GM19452 (cell line): ENCODE data around the gene BMPER.

Experiments used
- ATAC-seq: cut with Tn5 transposase; IDR thresholded peaks from one replicate; pipeline ENCODE4 v1.9.1; 2021; ENCODE audit not compliant: unreplicated experiment

The BMPER gene

DNA sequence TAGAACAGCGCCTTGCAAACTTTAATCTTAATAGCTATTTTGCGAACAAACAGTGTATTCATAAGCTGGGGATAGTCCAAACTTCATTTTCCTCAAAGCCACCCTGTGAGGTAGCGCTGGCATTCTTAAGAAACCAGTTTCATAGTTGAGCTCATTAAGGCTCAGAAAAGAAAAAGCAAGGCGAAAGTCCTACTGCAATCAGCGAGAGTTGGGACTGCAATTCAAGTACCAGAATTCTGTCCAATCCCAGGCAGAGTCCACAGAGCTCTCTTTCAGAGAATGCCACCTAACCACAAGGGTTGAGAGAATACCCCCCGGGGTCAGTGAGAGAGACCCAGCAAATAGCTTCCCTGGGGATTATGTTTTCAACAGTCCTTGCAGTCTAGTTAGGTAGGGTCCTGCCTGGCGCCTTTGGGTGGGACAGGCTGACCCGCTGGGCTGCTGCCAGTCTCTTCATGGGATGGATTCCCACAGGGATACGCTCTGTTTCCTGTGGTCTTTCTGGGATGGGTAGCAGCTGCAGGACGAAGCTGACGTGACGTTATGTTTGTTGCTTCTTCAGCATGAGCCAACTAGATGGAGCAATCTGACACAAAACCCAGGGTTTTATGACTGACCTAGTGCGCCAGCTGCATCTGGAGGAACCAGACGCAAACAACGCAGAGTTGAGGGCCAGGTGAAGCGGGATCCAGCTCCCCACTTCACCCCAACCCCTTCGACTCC lies 16.0 kb downstream of the BMPER start:
- no peak for ATAC-seq

DNA sequence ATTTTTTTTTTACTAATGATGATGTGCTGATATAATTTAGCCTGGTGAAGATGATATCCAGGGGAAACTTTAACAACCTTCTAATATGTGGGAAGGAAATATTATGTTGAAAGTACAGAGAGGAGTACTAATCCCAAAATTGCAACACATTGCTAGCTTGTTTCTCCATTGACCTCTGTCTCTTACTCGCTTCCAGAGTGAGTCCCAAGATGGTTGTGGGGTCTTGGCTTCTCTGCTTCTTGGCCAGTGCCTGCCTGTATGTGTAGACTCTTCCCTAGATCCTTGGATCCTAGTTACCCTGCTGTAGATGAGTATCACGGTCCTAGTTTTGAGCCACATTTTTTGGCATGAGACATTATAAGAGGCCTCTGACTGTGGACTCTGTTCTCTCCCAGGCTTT lies 17.5 kb downstream of the BMPER start:
- ATAC-seq = no peak

- ATAC-seq = no peak
Measured at GRCh38 chr7:33923440-33924229, 18.3 kb downstream of the BMPER start.

GRCh38 chr7:33926535-33926934 lies 21.2 kb downstream of the BMPER start:
- no peak for ATAC-seq

DNA sequence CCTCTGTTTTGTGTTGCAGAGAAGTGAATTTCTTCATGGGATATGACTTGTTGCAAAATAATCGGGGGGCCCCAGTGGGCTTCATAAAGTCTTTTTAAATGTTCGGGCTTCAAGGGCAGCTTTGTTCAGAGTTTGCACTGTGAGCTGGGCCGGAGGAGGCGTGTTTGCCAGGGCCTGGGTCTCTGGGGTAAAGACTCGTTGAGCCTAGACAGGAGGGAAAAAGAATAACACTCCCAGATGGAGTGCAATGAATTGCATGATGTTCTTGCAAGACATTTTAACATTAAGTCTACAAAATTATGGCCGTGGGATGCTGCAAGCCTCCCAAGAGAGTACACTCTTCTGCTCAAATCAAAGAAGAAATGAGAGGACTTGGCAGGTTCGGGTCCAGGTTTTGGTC lies 23.6 kb downstream of the BMPER start:
- ATAC-seq = no peak

- no peak for ATAC-seq
Measured at GRCh38 chr7:33932221-33932620, 26.9 kb downstream of the BMPER start.

- peak; percentile 85 for ATAC-seq
Measured at GRCh38 chr7:33932832-33933468, 27.6 kb downstream of the BMPER start.

- no peak for ATAC-seq
Measured at GRCh38 chr7:33933611-33934281, 28.4 kb downstream of the BMPER start.

DNA sequence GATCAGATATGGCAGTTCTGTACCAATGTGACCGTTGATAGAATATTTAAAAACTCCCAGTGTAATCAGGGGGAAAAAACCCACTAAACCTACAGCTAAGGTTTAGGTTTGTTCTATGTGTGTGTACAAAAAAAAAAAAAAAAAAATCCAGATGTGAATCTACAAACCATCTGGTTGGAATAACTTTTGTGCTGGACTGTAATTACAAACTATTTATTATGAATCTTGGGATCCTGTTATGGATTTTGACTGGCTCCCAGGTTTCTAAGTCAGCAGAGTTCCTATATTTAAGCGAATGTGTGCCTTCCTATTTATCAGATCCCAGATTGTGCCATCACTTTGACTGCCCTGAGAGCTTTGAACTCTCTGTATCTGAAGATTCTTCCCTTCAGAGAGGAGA lies 29.1 kb downstream of the BMPER start:
- no peak for ATAC-seq

DNA sequence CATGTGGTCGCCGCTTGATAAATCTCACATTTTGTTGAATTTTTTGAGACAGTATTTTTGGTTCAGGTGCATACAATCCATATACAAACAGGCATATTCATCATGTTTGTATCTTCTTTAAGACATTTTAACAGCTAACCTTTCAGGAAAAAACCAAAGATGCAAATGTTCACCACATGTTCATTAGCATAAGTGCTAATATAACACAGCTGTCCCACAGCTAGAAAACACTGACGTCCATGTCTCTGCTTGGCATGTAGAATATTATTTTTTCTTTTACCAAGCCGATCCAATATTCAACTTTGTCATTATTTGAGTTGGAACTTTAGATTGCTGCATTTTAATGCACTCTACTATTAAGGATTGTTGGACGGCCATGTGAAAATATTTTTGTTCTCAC lies 31.2 kb downstream of the BMPER start:
- no peak for ATAC-seq

GRCh38 chr7:33937871-33938270 lies 32.5 kb downstream of the BMPER start:
- no peak for ATAC-seq

GRCh38 chr7:33939121-33939520 lies 33.8 kb downstream of the BMPER start:
- ATAC-seq = no peak

DNA sequence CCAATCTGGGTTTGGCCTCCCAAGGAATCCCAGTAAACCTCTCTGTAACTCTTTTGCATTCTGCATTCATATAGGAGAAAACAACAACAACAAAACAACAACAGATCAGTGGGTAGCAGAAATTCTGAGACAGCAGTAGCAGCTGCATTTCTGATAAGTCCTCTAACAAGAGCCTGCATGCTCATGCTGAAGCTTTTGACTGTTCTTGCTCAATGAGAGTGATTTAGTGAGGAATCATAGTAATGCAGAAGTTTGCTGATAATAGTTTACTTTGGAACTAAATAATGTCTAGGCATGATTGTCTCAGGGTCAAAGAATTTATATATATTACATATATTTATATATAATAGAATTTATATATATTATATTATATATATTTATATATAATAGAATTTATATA lies 35.2 kb downstream of the BMPER start:
- no peak for ATAC-seq

DNA sequence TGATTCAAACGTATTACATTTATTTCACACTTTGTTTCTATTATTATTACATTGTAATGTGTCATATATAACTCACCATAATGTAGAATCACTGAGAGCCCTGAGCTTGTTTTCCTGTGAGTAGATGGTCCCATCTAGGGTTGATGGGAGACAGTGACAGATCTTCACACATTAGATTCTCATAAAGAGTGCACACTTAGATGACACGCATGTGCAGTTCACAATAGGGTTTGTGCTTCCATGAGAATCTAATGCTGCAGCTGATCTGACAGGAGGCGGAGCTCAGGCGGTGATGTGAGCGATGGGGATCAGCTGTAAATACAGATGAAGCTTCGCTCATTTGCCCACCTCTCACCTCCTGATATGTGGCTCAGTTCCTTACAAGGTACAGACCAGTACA lies 36.1 kb downstream of the BMPER start:
- ATAC-seq = no peak

DNA sequence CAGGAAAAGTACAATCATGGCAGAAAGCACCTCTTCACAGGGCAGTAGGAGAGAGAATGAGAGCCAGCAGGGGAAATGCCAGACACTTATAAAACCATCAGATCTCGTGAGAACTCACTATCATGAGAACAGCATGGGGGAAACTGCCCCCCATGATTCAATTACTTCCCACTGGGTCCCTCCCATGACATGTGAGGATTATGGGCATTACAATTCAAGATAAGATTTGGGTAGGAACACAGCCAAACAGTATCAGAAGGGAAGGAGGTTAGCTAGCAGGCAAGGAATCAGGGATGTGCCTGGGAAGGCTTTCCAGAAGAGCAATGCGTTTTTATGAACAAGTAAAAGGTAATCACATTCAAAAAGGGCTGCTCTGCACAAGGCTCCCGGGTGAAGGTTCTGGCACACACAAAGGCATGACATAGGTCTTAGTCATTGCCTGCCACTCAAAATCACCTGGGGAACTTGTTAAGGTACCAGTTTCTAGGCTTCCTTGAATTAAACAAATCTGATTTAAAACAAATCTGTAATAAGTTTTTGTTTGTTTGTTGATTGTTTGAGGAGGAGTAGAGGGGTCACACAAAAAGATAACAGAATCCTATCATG lies 40.9 kb downstream of the BMPER start:
- ATAC-seq = no peak

DNA sequence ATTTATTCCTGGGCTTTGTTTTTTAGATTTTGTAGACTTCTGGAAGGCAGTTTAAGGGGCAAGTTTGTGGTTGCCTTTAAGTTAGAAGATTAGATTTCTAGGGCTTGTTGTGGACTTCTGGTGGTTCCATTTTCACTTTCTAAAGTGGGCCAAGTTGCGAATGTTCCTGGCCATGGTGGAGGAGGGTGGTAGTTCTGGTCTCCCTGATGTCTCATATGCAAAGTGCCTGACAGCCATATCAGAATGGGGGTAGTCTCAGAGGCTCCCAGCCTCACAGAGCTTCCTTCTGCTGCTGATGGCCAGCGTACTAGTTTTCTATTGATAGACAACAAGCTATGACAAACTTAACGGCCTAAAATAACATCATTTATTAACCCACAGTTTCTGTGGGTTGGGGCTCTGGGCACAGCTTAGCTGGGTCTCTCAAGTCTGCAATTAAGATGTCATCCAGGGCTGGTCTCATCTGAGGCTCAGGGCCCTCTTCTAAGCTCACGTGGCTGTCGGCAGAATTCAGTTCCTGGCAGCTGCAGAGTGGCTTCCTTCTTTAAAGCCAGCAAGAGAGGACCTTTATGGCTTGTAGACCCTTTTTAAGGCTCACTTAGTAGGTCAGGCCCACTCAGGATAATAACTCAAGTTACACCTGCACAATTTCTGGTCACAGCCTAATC lies 44.8 kb downstream of the BMPER start:
- no peak for ATAC-seq

DNA sequence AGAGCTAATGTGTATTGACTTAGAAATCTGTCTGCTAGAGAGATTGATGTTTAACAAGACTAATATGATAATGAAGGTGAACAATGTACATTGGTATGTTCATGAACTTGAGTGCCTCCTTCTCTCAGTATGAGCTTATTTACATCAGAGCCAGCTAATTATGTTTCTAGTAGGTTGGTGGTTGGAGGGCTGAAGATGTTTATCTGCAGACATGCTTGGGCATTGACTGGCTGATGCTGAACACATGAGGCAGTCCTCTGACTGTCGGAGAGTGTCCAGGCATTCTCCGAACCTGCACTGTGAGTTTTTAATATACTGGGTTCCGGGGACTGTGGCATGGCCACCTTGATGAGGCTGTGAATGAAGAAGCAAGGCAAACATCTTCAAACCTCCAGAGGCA lies 47.5 kb downstream of the BMPER start:
- no peak for ATAC-seq

DNA sequence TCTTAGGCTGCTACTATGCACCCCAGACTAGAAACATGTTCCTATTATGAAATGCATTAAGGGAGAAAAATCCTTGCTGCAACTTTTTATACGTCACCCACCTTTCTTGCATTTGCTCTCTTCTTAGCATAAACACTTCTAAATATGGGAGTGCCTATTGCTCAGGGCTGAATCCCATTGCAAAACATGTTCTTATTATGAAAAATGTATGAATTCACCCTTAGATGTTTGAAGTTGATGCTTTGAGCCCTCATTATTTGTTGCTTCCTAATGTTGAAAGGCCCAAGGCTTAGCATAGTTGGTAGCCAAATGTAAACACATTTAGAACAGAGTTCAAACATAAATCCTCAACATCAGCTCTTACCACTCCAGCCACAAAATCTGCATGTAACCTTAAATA lies 52.8 kb downstream of the BMPER start:
- no peak for ATAC-seq

GRCh38 chr7:33959676-33960075 lies 54.3 kb downstream of the BMPER start:
- ATAC-seq = no peak

GRCh38 chr7:33961948-33962347 lies 56.6 kb downstream of the BMPER start:
- no peak for ATAC-seq
